Vagina (tissue), 2 donors: ENCODE data around the gene CREG2. TPM values are rescaled to one million over a fixed set of nuclear protein-coding genes. Genes with fewer than 3 reads are reported as not detected.

Experiments
- DNase-seq, 2 donors: peaks; one replicate each; pipeline ENCODE4 v3.0.0-alpha.2; 2017; ENCODE audit errors: extremely low spot score in 2 of 2
- H3K27ac ChIP-seq: fragments of 200-600 bp; sonication (generic); one replicate; pipeline ENCODE4 v1.5.1; 2019
- H3K27me3 ChIP-seq: fragments of 200-600 bp; sonication (generic); one replicate; pipeline ENCODE4 v1.5.1; 2019
- H3K36me3 ChIP-seq, 2 donors: fragments of 200-600 bp; sonication (generic); one replicate each; pipeline ENCODE4 v1.5.1; 2017 to 2019
- H3K4me1 ChIP-seq: fragments of 200-600 bp; sonication (generic); one replicate; pipeline ENCODE4 v1.5.1; 2019
- H3K4me3 ChIP-seq, 2 donors: fragments of 200-600 bp; sonication (generic); 1 replicate in 1 of 2; 2 replicates in 1 of 2; pipeline ENCODE4 v1.5.1; 2016 to 2019
- H3K9me3 ChIP-seq: fragments of 200-600 bp; sonication (generic); one replicate; pipeline ENCODE4 v1.5.1; 2019
- POLR2A ChIP-seq, 2 donors: fragments of 450-650 bp; IDR thresholded peaks; one replicate each; pipeline ENCODE4 v1.6.1; 2017; ENCODE audit warnings: antibody characterized with exemption in 2 of 2, mild to moderate bottlenecking in 2 of 2, moderate library complexity in 2 of 2
- POLR2AphosphoS5 ChIP-seq, 2 donors: sonication (generic); formaldehyde crosslinking; IDR thresholded peaks; one replicate each; pipeline ENCODE4 v1.9.0; 2017; ENCODE audit warnings: antibody characterized with exemption in 2 of 2, mild to moderate bottlenecking in 2 of 2, low read depth in 1 of 2; ENCODE audit not compliant: insufficient read depth in 1 of 2
- intact Hi-C: fragments of 100-400 bp; cut with DNase I; formaldehyde crosslinking; loops from one replicate; pipeline ENCODE4 v1.15.1; 2023
- total RNA-seq: library from RNA; depleted of rRNA; stranded (reverse); fragments of >200 nt; gene quantifications from one replicate; pipeline ENCODE4 v1.2.3, GENCODE V29; 2016
- TF ChIP-seq, protein P1 (sequence below), 3 experiments: fragments of 450-650 bp in 2 of 3; fragments of 200-600 bp in 1 of 3; sonication (generic) in 1 of 3; IDR thresholded peaks; one replicate each; pipeline ENCODE4 v1.5.1; 2017 to 2019; ENCODE audit warnings: antibody characterized with exemption in 3 of 3, mild to moderate bottlenecking in 2 of 3, moderate library complexity in 2 of 3

Gene CREG2
- total RNA-seq, 1 donor from 2014 or later: 0.25 TPM

DNA sequence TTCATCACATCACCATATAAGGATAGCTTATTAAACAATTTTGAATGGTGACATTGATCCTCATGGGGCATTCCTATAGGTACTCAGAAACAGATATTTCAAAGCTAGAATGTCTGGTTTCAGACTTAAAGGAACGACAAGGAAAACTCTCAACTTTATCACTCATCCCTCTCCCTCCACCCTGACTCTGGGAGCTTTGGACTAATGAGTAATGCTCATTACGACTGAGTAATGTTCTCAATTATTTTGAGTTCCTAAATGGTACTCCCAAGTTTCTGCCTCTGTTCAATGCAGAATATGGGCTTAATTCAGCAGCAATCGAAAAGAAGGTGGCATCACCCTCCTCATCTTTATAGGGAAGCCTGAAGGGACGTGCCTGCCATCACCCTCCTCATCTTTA lies 44.2 kb upstream of the CREG2 start:
- Histone ChIP-seq H3K36me3 (no peaks in the 10 kb centered on the region), H3K27ac (no peak overlapping the region), H3K9me3 (no peaks in the 10 kb centered on the region), H3K27me3 (no peaks in the 10 kb centered on the region), H3K4me3 (no peak overlapping the region), H3K4me1 (peaks cover 6% of the 10 kb centered on the region)
- peak in 1 of 2 donors; percentile 32 for DNase-seq
- TF ChIP-seq POLR2A (IDR thresholded peaks at IDR 0.05) (no peak), POLR2AphosphoS5 (IDR thresholded peaks at IDR 0.05; ENCODE audit: insufficient read depth in 1 of 2, low read depth in 1 of 2) (no peak)
- TF ChIP-seq, protein P1, sequence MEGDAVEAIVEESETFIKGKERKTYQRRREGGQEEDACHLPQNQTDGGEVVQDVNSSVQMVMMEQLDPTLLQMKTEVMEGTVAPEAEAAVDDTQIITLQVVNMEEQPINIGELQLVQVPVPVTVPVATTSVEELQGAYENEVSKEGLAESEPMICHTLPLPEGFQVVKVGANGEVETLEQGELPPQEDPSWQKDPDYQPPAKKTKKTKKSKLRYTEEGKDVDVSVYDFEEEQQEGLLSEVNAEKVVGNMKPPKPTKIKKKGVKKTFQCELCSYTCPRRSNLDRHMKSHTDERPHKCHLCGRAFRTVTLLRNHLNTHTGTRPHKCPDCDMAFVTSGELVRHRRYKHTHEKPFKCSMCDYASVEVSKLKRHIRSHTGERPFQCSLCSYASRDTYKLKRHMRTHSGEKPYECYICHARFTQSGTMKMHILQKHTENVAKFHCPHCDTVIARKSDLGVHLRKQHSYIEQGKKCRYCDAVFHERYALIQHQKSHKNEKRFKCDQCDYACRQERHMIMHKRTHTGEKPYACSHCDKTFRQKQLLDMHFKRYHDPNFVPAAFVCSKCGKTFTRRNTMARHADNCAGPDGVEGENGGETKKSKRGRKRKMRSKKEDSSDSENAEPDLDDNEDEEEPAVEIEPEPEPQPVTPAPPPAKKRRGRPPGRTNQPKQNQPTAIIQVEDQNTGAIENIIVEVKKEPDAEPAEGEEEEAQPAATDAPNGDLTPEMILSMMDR (IDR thresholded peaks at IDR 0.05): no peak
- intact Hi-C loops: no loop called here

DNA sequence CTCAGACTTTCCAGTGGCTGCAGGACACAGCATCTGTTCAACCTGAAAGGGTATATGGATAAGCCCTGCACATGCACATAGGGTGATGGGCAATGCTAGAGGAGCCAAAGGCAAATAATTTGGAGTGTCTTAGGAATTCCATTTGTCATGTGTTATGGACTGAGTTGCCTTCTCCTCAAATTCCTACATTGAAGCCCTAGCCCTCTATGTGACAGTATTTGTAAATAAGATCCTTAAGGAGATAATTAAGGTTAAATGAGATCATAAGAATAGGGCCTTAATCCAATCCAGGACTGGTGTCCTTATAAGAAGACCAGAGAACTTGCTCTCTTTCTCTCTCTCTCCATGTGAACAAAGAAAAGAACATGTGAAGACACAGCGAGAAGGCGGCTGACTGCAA lies 42.9 kb upstream of the CREG2 start:
- H3K27me3 ChIP-seq: no peaks in the 10 kb centered on the region
- H3K27ac ChIP-seq: no peak overlapping the region

DNA sequence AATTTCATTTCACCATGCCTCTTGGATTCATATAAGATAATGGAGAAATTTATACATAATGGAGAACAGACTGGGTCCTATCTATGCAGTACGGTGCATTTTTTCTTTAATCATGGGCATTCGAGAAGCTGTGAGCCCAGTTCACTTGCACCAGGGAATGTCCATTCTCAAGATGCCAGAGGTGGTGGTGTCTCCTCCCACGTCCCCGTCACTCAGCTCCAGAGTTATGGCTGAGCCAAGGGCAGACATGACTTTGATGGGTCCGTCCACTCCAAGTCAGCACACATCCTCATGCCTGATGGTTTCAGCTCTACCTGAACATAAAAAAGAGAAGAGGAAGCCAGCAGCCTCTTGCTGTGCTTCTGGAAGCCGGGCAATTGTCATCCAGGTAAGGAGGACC lies 42.1 kb upstream of the CREG2 start:
- intact Hi-C loops: loop anchor here (10.0 kb wide), 1 partner anchor 405 kb away; no protein-coding TSS in a partner anchor
- H3K9me3 ChIP-seq: no peaks in the 10 kb centered on the region
- H3K27ac ChIP-seq: no peak overlapping the region
- no peaks in the 10 kb centered on the region for H3K27me3 ChIP-seq
- no peak overlapping the region for H3K4me3 ChIP-seq
- no peaks in the 10 kb centered on the region for H3K36me3 ChIP-seq
- no peak for DNase-seq
- no peaks in the 10 kb centered on the region for H3K4me1 ChIP-seq
- TF ChIP-seq POLR2AphosphoS5 (IDR thresholded peaks at IDR 0.05; ENCODE audit: insufficient read depth in 1 of 2, low read depth in 1 of 2) (no peak), POLR2A (IDR thresholded peaks at IDR 0.05) (no peak)
- TF ChIP-seq, protein P1 (IDR thresholded peaks at IDR 0.05): no peak

More for the DNA sequence above, 42.9 kb upstream of the CREG2 start:
- Histone ChIP-seq H3K36me3 (no peaks in the 10 kb centered on the region), H3K4me1 (no peaks in the 10 kb centered on the region), H3K9me3 (no peaks in the 10 kb centered on the region), H3K4me3 (no peak overlapping the region)
- intact Hi-C loops: no loop called here
- no peak for DNase-seq
- TF ChIP-seq POLR2AphosphoS5 (IDR thresholded peaks at IDR 0.05; ENCODE audit: insufficient read depth in 1 of 2, low read depth in 1 of 2) (no peak), POLR2A (IDR thresholded peaks at IDR 0.05) (no peak)
- TF ChIP-seq, protein P1 (IDR thresholded peaks at IDR 0.05): no peak

DNA sequence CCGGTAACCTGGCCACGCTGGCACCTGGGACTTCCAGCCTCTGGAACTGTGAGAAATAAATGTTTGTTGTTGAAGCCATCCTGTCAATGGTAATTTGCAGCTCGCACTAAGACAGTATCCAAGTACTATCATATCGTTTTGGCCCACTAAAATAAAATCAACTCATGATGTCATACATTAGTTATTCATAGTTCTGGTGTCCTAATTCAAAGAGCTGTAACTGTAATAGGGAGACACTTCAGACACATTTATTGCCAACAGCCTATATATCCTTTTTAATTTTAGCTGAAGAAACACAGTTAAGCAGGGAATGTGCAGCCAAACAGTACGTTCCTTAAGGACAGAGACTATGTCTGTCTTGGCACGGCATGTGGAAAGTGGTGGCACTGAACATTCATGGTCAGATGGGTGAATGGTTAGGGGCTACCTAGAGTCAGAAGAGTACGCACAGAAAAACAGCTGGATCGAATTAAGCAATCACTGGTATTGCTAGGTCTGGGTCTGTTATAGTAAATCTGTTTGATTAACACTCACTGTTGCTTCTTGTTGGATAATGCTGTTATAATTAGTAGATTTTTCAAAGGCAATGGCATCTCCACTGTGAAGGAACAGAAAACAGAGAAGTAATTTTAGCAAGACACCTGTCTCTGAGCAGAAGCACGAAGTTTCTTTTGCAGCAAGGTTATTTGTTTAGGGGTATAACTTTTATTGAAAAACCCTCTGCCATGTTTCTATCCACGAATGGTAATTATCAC lies 41.3 kb upstream of the CREG2 start:
- intact Hi-C loops: loop anchor here (10.0 kb wide), 1 partner anchor 406 kb away; no protein-coding TSS in a partner anchor
- H3K9me3 ChIP-seq: no peaks in the 10 kb centered on the region
- no peaks in the 10 kb centered on the region for H3K4me1 ChIP-seq
- H3K4me3 ChIP-seq: no peak overlapping the region
- DNase-seq: no peak
- TF ChIP-seq POLR2AphosphoS5 (IDR thresholded peaks at IDR 0.05; ENCODE audit: insufficient read depth in 1 of 2, low read depth in 1 of 2): no peak
- TF ChIP-seq, protein P1 (IDR thresholded peaks at IDR 0.05): no peak
- TF ChIP-seq POLR2A (IDR thresholded peaks at IDR 0.05): no peak
- no peak overlapping the region for H3K27ac ChIP-seq
- no peaks in the 10 kb centered on the region for H3K36me3 ChIP-seq
- H3K27me3 ChIP-seq: no peaks in the 10 kb centered on the region

DNA sequence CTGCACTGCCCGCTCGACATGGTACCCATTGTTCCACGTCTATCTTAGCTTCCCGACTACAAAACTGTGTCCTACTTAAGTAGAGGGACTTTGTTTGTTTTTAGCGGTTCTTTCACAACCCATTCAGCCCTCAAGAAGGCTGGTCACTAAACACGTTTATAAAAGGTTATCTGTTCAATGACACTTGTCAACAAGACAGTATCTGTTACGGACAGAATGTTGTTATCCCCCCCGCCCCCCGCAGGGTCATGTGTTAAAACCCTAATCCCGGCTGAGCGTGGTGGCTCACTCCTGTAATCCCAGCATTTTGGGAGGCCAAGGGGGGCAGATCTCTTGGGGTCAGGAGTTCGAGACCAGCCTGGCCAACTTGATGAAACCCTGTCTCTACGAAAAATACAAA lies 40.4 kb upstream of the CREG2 start:
- Histone ChIP-seq H3K27me3 (no peaks in the 10 kb centered on the region), H3K36me3 (no peaks in the 10 kb centered on the region), H3K9me3 (no peaks in the 10 kb centered on the region), H3K4me1 (no peaks in the 10 kb centered on the region), H3K4me3 (no peak overlapping the region), H3K27ac (no peak overlapping the region)
- DNase-seq: no peak
- TF ChIP-seq POLR2A (IDR thresholded peaks at IDR 0.05): no peak
- TF ChIP-seq, protein P1 (IDR thresholded peaks at IDR 0.05): no peak
- TF ChIP-seq POLR2AphosphoS5 (IDR thresholded peaks at IDR 0.05; ENCODE audit: insufficient read depth in 1 of 2, low read depth in 1 of 2): no peak
- intact Hi-C loops: loop anchor here (10.0 kb wide), 1 partner anchor 407 kb away; no protein-coding TSS in a partner anchor
